ENCODE results near the gene C1QTNF4. TPM values are rescaled to one million over a fixed set of nuclear protein-coding genes. Genes with fewer than 3 reads are reported as not detected.

The C1QTNF4 gene
- total and polyA plus RNA-seq, 2 of the 13 experiments (the other 11 are each of a cell fraction or from before 2014, with no cell fraction given): not detected

- TF ChIP-seq ZNF143 (CRISPR knock-in tag; IDR thresholded peaks at IDR 0.05) (peak; percentile 70; the same call in 1 of the 2 replicates), HOXA7 (CRISPR knock-in tag; IDR thresholded peaks at IDR 0.05) (0 out of 2 replicates have a peak, but pooled peaks have one; percentile 46), ZNF124 (CRISPR knock-in tag; IDR thresholded peaks at IDR 0.05) (peak; percentile 95), RBAK (CRISPR knock-in tag; IDR thresholded peaks at IDR 0.05) (no peak), IRX3 (CRISPR knock-in tag; IDR thresholded peaks at IDR 0.05; ENCODE audit: borderline replicate concordance, low read depth) (peak; percentile 91), BATF2 (CRISPR knock-in tag; IDR thresholded peaks at IDR 0.05) (peak; percentile 47; the same call in 1 of the 2 replicates), ZNF256 (CRISPR knock-in tag; conservative IDR thresholded peaks at IDR 0.05) (0 out of 2 replicates have a peak, but pooled peaks have one; percentile 75), HNF4A (CRISPR knock-in tag; IDR thresholded peaks at IDR 0.05) (no peak), ZNF496 (CRISPR knock-in tag; IDR thresholded peaks at IDR 0.05; ENCODE audit: insufficient replicate concordance) (no peak), NR3C1 (CRISPR knock-in tag; IDR thresholded peaks at IDR 0.05) (no peak), ZFP82 (CRISPR knock-in tag; IDR thresholded peaks at IDR 0.05; ENCODE audit: borderline replicate concordance) (0 out of 2 replicates have a peak, but pooled peaks have one; percentile 58), POLR2AphosphoS2 (IDR thresholded peaks at IDR 0.05; ENCODE audit: low read depth, low read length) (no peak), RFXANK (CRISPR knock-in tag; IDR thresholded peaks at IDR 0.05) (peak; percentile 57; the same call in 1 of the 2 replicates), ZNF776 (CRISPR knock-in tag; IDR thresholded peaks at IDR 0.05) (peak; percentile 36)
- TF ChIP-seq, protein P1, sequence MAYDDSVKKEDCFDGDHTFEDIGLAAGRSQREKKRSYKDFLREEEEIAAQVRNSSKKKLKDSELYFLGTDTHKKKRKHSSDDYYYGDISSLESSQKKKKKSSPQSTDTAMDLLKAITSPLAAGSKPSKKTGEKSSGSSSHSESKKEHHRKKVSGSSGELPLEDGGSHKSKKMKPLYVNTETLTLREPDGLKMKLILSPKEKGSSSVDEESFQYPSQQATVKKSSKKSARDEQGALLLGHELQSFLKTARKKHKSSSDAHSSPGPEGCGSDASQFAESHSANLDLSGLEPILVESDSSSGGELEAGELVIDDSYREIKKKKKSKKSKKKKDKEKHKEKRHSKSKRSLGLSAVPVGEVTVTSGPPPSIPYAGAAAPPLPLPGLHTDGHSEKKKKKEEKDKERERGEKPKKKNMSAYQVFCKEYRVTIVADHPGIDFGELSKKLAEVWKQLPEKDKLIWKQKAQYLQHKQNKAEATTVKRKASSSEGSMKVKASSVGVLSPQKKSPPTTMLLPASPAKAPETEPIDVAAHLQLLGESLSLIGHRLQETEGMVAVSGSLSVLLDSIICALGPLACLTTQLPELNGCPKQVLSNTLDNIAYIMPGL (CRISPR knock-in tag; IDR thresholded peaks at IDR 0.05; ENCODE audit: borderline replicate concordance in 1 of 2, low read depth in 1 of 2): peak; percentile 97 to 99
- TF ChIP-seq, protein P2, sequence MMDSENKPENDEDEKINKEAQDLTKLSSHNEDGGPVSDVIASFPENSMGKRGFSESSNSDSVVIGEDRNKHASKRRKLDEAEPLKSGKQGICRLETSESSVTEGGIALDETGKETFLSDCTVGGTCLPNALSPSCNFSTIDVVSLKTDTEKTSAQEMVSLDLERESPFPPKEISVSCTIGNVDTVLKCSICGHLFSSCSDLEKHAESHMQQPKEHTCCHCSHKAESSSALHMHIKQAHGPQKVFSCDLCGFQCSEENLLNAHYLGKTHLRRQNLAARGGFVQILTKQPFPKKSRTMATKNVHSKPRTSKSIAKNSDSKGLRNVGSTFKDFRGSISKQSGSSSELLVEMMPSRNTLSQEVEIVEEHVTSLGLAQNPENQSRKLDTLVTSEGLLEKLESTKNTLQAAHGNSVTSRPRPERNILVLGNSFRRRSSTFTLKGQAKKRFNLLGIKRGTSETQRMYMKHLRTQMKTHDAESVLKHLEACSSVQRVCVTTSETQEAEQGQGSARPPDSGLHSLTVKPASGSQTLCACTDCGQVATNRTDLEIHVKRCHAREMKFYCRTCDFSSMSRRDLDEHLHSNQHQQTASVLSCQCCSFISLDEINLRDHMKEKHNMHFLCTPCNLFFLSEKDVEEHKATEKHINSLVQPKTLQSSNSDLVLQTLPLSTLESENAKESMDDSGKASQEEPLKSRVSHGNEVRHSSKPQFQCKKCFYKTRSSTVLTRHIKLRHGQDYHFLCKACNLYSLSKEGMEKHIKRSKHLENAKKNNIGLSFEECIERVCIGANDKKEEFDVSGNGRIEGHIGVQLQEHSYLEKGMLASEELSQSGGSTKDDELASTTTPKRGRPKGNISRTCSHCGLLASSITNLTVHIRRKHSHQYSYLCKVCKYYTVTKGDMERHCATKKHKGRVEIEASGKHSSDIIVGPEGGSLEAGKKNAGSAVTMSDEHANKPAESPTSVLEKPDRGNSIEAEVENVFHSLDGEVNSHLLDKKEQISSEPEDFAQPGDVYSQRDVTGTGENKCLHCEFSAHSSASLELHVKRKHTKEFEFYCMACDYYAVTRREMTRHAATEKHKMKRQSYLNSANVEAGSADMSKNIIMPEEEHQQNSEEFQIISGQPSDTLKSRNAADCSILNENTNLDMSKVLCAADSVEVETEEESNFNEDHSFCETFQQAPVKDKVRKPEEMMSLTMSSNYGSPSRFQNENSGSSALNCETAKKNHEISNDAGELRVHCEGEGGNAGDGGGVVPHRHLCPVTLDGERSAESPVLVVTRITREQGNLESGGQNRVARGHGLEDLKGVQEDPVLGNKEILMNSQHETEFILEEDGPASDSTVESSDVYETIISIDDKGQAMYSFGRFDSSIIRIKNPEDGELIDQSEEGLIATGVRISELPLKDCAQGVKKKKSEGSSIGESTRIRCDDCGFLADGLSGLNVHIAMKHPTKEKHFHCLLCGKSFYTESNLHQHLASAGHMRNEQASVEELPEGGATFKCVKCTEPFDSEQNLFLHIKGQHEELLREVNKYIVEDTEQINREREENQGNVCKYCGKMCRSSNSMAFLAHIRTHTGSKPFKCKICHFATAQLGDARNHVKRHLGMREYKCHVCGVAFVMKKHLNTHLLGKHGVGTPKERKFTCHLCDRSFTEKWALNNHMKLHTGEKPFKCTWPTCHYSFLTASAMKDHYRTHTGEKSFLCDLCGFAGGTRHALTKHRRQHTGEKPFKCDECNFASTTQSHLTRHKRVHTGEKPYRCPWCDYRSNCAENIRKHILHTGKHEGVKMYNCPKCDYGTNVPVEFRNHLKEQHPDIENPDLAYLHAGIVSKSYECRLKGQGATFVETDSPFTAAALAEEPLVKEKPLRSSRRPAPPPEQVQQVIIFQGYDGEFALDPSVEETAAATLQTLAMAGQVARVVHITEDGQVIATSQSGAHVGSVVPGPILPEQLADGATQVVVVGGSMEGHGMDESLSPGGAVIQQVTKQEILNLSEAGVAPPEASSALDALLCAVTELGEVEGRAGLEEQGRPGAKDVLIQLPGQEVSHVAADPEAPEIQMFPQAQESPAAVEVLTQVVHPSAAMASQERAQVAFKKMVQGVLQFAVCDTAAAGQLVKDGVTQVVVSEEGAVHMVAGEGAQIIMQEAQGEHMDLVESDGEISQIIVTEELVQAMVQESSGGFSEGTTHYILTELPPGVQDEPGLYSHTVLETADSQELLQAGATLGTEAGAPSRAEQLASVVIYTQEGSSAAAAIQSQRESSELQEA (CRISPR knock-in tag; IDR thresholded peaks at IDR 0.05; ENCODE audit: not compliant biosample characterization): peak; percentile 70
Measured at GRCh38 chr11:47578524-47579494, 15.4 kb downstream of the C1QTNF4 start, which contains the start of the genes KBTBD4 and NDUFS3 (continued).
